Neural crest cell (in vitro differentiated cells): ENCODE results near the gene EGFLAM. TPM values are rescaled to one million over a fixed set of nuclear protein-coding genes. Genes with fewer than 3 reads are reported as not detected.

Experiments used
- DNase-seq: peaks from one replicate; pipeline ENCODE4 v3.0.0; 2021; ENCODE audit warnings: low read depth, mixed read lengths, low spot score
- H3K27ac Mint-ChIP-seq: one replicate; pipeline ENCODE4 v1.8.0; 2021; ENCODE audit warnings: mild to moderate bottlenecking, mixed read lengths; ENCODE audit not compliant: unreplicated experiment
- H3K27me3 Mint-ChIP-seq: 2 replicates; pipeline ENCODE4 v1.8.0; 2021; ENCODE audit warnings: low read depth, mild to moderate bottlenecking, mixed read lengths
- H3K36me3 Mint-ChIP-seq: 2 replicates; pipeline ENCODE4 v1.8.0; 2021; ENCODE audit warnings: low read depth, mild to moderate bottlenecking, mixed read lengths
- H3K4me1 Mint-ChIP-seq: 2 replicates; pipeline ENCODE4 v1.8.0; 2021; ENCODE audit warnings: mixed read lengths
- H3K4me3 Mint-ChIP-seq: one replicate; pipeline ENCODE4 v1.8.0; 2021; ENCODE audit warnings: mild to moderate bottlenecking, mixed read lengths
- H3K9me3 Mint-ChIP-seq: 2 replicates; pipeline ENCODE4 v1.8.0; 2021; ENCODE audit warnings: mixed read lengths
- total RNA-seq: library from RNA; stranded (reverse); gene quantifications from 2 replicates; pipeline ENCODE4 v1.2.1, GENCODE V29; 2021
- TF ChIP-seq, protein P1 (sequence below): fragments of 200-600 bp; sonication (generic); conservative IDR thresholded peaks from 2 replicates; pipeline ENCODE4 v1.5.0; 2021; ENCODE audit warnings: antibody characterized with exemption, mild to moderate bottlenecking

EGFLAM gene
- total RNA-seq, 1 donor from 2014 or later = 9.1 TPM

DNA sequence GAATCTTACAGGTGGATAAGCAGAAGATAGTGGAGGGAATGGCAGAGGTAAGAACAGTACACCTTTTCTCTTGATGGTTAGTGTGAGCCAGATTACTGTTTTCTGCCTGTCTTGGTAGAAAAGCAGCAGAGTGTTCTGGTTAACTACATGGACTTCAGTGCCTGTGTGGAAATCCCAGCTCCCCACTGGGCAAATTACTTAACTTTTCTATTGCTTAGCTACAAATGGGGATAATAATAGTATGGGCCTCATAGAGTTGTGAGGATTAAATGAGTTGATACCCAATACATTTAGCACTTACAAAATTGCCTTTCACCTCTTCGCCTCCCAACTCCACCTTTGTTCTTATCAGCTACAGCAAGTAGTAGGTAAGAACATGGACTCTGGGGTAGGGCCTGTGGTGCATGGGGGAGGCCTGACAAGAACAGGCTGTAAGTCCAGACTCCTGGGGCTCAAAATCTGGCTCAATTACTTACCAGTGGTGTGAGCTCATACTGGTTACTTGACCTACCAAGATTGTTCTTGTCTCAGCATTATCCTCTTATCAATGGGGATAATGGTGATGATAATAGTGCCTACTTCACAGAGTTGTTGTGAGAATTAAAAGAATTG, 173.0 kb downstream of the EGFLAM start:
- Mint-ChIP-seq H3K27me3 (no peaks in the 10 kb centered on the region), H3K36me3 (no peaks in the 10 kb centered on the region), H3K4me3 (no peak overlapping the region), H3K9me3 (no peaks in the 10 kb centered on the region), H3K27ac (no peak overlapping the region), H3K4me1 (peaks cover 13% of the 10 kb centered on the region)
- TF ChIP-seq, protein P1, sequence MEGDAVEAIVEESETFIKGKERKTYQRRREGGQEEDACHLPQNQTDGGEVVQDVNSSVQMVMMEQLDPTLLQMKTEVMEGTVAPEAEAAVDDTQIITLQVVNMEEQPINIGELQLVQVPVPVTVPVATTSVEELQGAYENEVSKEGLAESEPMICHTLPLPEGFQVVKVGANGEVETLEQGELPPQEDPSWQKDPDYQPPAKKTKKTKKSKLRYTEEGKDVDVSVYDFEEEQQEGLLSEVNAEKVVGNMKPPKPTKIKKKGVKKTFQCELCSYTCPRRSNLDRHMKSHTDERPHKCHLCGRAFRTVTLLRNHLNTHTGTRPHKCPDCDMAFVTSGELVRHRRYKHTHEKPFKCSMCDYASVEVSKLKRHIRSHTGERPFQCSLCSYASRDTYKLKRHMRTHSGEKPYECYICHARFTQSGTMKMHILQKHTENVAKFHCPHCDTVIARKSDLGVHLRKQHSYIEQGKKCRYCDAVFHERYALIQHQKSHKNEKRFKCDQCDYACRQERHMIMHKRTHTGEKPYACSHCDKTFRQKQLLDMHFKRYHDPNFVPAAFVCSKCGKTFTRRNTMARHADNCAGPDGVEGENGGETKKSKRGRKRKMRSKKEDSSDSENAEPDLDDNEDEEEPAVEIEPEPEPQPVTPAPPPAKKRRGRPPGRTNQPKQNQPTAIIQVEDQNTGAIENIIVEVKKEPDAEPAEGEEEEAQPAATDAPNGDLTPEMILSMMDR = no peak
- no peak for DNase-seq

DNA sequence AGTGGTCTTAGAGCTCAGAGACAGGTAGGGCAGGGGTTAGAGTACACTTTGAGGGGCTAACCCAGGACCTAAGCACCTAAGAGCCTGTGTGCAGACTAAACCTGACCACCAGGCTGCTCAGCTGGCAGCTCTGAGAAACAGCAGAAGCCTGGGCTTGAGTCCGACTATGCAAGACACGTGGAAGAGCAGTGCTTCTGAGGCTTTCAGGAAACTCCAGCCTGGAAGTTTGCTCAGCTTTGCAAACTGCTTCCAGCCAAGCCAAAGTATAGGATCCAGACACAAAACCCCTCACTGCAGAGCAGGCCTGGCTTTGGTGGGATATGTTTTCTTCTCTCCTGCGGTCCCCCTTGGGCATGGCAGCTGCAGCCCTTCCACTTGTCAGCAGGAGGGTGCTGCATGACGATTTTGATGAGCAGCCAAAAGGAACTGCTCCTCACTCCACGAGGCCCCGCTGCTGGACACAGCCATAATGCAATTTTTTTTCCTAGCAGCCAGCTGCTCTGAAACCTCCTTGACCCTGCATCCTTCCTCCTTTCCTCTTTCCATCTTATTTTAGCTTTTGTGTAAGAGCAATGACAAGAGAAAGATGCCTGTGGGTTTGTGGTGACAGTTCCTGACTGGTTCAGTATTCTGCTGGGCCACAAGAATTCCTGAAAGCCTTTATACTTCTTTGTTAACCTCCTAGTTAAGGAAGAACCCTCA, 175.0 kb downstream of the EGFLAM start:
- DNase-seq = no peak
- TF ChIP-seq, protein P1 = no peak
- Mint-ChIP-seq H3K27ac (no peak overlapping the region), H3K4me1 (peaks cover 17% of the 10 kb centered on the region), H3K9me3 (no peaks in the 10 kb centered on the region), H3K4me3 (no peak overlapping the region), H3K27me3 (no peaks in the 10 kb centered on the region), H3K36me3 (no peaks in the 10 kb centered on the region)

DNA sequence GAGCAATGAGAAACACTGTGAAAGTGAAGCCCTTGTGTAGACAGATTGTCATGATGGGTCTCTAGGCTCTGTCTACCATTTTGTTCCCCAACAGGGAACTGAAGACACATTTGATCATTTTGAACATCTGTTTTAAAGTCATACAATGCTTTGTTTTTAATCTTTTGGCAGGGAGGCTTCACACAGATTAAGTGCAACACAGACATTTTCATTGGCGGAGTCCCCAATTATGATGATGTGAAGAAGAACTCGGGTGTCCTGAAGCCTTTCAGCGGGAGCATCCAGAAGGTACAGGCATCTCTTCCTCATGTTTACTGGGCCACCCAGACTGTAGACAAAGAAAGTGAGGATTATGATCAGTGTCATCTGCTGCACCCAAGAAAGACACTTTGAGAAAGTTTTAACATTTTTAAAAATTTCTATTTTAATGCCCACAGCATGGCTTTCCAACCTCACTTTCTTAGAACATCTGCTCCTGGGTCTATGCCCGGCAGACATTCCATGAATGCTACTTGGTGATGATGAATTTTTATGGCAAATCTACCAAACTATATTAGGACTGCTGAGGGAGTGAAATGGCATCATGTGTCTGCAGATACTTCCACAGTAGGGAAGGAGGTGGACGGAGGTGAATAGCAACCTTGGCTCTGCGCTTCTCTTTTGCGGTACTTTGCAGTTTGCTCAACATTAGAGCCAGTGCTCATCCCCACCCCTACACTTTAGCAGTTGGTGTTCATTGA, 176.8 kb downstream of the EGFLAM start:
- DNase-seq = no peak
- H3K4me1 Mint-ChIP-seq = peaks cover 17% of the 10 kb centered on the region
- no peak overlapping the region for H3K4me3 Mint-ChIP-seq
- H3K36me3 Mint-ChIP-seq = no peaks in the 10 kb centered on the region
- no peaks in the 10 kb centered on the region for H3K27me3 Mint-ChIP-seq
- no peak overlapping the region for H3K27ac Mint-ChIP-seq
- TF ChIP-seq, protein P1 = no peak
- no peaks in the 10 kb centered on the region for H3K9me3 Mint-ChIP-seq

DNA sequence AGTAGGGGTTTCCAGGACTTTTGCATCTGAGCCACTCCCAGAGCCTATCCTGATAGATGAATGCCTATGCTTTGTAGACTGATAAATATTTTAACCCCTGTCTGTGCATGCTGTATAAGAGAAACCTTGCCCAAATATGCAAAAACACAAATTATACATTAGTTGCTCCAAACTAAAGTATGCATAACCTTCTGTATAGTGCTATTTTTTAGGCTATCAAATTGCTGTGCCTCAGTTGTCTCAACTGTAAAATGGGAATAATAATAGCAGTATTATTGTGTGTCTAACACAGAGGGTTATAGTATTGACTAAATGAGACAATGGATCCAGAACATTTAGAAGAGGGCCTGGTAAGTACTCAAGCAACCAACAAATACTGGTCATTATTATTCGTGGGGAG, 180.4 kb downstream of the EGFLAM start:
- no peak for DNase-seq
- no peaks in the 10 kb centered on the region for H3K9me3 Mint-ChIP-seq

More for the DNA sequence above, 180.4 kb downstream of the EGFLAM start:
- TF ChIP-seq, protein P1 = no peak
- Mint-ChIP-seq H3K27ac (no peak overlapping the region), H3K4me3 (no peak overlapping the region), H3K27me3 (no peaks in the 10 kb centered on the region), H3K4me1 (peaks cover 17% of the 10 kb centered on the region), H3K36me3 (no peaks in the 10 kb centered on the region)
